GM04504 (cell line): Measurements from ENCODE around the gene GCAT.

ENCODE experiments used
- DNase-seq: peaks from one replicate; pipeline ENCODE4 v3.0.0-alpha.2; 2012; ENCODE audit warnings: low read depth

GCAT gene

GRCh38 chr22:37807410-37808293, at the start of gene GCAT:
TSS of gene GCAT (plus strand) at chr22:37807934. CDS start at chr22:37807968, 34 bp downstream.
- DNase-seq = peak; percentile 85

GRCh38 chr22:37758694-37759093, 49.0 kb upstream of the GCAT start:
- DNase-seq = no peak

DNA sequence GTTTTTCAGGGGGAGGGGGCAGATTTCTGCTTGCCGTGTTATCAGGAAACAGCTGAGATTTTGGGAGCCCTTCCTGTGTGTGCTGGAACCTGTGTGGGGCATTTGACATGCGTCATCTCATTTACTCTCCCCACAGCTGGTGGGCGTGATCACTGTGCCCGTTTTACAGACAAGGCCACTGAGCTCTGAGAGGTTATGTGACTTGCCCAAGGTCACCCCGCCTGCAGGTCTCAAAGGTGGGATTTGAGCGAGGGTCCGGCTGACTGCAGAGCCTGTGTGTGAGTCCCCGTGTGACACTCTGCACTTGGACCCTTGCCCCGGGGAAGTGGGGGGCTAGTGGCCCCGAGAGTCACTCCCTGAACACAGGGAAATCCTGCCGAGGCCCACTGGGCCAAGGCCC, 48.5 kb upstream of the GCAT start:
- DNase-seq = no peak

GRCh38 chr22:37760152-37760551, 47.6 kb upstream of the GCAT start:
- DNase-seq = no peak

GRCh38 chr22:37762389-37762836, 45.3 kb upstream of the GCAT start:
- no peak for DNase-seq

DNA sequence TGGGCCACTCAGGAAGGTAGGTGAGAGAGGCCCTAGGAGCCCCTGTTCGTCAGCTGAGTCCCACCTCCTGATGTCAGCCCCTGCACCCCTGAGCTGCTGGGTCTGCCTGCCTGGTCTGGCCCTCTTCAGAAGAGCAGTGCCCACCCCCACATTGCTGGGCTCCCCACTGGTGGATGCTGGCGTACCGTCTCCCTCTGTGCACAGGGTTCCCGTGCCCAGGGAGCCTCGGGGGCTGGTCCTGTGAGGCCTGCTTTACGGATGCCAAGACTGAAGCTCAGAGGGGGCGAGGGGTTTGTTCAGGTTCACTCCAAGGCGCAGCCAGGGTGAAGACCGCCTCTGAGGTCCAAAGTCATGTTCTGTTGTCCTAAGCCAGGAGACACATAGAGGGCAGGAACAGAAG, 44.7 kb upstream of the GCAT start:
- DNase-seq = no peak

GRCh38 chr22:37763652-37764051, 44.1 kb upstream of the GCAT start:
- DNase-seq = no peak

GRCh38 chr22:37764622-37765021, 43.1 kb upstream of the GCAT start:
- DNase-seq = no peak

- DNase-seq = no peak
Observed at GRCh38 chr22:37765498-37765897, 42.2 kb upstream of the GCAT start.

- DNase-seq = no peak
Observed at GRCh38 chr22:37765953-37766576, 41.7 kb upstream of the GCAT start.

GRCh38 chr22:37768273-37768672, 39.5 kb upstream of the GCAT start:
- DNase-seq = no peak

DNA sequence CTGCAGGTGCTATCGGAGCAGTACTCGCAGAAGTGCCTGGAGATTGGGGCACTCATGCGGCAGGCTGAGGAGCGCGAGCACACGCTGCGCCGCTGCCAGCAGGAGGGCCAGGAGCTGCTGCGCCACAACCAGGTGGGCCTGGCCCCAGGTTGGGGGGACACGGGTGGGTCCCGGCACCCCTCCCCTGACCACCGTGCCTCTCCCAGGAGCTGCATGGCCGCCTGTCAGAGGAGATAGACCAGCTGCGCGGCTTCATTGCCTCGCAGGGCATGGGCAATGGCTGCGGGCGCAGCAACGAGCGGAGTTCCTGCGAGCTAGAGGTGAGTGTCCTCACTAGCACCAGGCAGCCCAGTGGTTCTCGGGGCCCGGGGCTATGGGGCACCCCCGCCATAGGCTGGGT, 38.7 kb upstream of the GCAT start:
- no peak for DNase-seq

DNA sequence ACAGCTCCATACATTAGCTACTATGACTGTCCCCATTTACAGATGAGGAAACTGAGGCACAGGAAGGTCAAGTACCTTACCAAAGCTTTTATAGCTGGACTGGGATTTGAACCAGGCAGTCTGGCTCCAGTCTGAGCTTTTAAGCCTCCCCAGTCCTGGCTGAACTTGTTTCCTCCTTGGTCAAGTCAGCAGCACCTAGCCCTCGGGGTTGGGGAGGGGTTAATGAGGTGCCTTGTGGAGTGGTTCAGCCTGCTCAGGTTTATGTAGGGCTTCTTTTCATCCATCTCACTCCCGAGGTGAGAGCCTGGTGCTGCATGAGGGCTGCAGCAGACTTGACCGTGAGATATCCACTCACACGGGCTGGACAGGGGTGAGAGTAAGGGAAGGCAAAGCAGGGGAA, 36.7 kb upstream of the GCAT start:
- DNase-seq = no peak

DNA sequence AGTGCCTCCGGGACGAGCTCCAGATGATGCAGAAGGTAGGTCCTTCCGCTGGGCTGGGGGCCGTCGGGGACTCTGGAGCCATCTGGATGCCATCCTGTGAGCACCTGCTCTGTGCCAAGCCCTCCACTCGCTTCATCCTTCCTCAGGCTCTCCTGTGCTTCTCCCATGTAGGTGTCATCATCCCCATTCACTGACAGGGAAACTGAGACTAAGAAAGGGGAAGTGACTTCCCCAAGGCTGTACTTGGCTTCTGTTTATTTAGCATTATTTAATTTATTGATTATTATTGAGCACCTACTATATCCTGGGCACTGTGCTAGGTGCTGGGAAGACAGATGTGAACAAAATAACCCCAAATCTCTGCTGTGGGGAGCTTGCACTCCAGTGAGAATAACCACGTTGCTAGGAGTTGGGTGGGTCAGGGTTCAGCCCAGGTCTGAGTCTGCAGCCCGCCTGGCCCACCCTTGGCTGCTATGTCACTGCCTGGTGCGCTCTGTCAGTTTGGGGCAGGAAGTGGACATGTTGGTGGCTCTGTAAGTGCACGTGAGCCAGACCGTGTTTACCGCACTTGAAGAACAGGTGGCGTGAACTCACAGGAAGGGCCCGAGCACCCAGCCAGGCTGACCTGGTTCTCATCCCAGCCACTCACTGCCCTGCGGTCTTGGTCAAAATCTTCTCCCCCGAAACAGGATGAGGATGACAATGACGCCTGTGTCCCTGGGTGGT, 35.9 kb upstream of the GCAT start:
- DNase-seq = no peak

GRCh38 chr22:37774728-37775127, 33.0 kb upstream of the GCAT start:
- no peak for DNase-seq

DNA sequence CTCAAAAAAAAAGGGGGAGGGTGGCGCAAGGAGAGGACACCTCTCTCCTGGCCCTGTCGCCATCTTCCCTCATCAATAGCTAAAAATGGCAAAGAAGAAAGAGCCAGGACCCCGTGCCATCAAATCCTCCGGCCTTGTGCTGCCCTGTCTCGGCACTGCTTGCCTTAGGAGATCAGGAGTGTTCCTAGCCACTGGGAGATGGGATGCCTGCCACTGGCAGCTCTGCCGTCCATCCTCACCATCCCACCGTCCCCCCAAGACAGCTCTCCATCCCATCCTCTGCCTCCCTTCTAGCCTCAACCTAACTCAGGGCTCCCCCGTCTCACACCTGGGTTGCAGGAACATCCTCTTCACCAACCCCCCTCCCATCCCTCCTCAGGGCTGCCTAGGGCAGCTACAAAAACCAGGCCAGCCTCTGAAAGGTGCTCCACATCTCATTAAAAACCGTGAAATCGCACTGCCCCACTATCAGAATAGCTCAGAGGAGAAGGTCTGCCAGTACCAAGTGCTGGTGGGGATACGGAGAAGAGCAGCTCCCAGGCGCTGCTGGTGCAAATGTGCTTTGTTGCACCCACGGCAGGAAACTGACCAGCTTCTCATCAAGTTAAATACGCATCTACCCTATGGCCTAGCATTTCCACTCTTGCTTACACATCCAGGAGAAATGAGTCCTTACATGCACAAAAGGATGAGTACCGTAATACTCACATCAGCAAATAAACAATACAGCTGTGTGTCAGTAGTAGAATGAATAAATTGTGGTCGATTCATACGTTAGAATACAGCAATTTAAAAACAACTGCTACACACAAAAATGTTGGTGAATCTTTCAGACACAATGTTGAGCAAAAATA, 31.7 kb upstream of the GCAT start:
- DNase-seq = no peak

DNA sequence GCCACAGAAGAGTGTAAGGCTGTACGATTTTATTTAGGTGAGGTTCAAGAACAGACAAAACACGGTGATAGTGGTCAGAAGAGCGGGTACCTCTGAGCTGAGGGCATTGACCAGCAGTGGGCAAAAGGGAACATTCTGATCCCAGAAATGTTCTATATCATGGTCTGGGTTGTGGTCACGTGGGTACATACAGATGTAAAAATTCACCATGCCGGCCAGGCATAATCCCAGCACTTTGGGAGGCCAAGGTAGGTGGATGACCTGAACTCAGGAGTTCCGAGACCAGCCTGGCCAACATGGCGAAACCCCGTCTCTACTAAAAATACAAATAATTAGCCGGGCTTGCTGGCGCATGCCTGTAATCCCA, 31.1 kb upstream of the GCAT start:
- DNase-seq = no peak

DNA sequence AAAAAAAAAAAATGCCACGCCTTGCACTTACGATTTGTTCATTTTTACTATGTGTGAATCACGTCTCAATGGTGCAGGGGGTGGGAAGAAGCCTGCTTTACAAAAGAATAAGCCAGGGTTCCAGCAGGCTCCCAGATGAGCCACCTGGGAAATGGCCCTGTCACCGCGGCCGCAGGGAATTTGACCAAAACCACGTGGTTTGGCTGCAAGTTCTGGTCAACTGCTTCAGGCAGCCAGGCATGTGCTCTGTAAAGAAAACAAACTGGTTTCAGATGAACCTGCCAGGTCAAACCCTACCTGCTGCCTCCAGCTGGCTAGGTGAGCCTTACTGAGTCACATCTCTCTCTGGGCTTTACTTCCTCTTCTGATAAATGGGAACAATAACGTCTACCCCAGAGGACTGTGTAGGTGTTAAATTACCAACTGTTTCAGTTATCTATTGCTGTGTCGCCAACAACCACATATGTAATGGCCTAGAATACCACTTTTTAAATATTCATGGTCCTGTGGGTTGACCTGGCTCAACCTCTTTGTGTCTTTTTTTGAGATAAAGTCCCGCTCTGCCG, 30.5 kb upstream of the GCAT start:
- peak; percentile 83 for DNase-seq

GRCh38 chr22:37778370-37779009, 29.2 kb upstream of the GCAT start:
- no peak for DNase-seq

- no peak for DNase-seq
Observed at GRCh38 chr22:37781434-37782059, 26.2 kb upstream of the GCAT start.
